Measurements from ENCODE around the gene LYSMD4. TPM values are rescaled to one million over a fixed set of nuclear protein-coding genes. Genes with fewer than 3 reads are reported as not detected.

Gene LYSMD4
- total RNA-seq = 8.7 and 13.7 TPM in 2 replicates

DNA sequence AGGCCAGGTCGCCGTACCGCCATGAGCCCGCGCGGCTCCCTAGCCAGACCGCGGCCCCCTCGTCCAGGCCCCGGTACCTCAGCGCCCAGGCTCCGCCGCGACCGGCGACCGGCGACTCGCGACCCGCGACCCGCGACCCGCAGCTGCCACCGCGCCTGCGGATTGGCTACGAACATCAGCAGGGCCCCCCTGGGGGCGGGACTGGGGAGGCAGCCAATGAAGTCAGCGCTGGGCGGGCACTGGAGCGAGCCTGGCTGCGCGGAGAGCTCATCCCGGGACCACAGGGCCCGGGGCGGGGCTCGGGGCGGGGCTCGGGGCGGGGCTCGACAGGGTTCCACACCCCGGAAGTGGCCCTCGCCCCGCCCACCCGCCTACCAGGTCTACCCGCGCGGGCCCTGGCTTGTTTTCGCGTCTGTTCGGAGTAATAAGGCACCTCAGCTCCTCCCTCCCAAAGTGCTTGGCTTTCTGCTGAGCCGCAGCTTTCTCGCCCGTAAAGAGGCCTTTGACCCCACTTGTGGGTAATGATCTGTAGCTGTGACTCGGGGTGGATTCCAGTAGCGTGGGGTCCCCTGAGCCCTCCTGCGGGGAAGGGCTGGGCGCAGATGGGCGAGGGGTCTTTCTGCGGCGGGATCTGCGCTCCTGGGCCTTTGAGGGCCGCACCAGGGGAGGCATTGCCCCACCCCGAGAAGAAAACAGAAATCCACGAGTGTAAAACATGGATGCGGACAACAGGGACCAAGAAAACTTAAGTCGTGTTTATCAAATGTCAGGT is at the start of gene LYSMD4:
TSS of gene LYSMD4 (minus strand) at position 170 of the 772 bp plus-strand sequence. CDS start 1,438 bp downstream, outside the sequence.

Other genes with a start within 250 kb of the LYSMD4 start
- gene MEF2A, start 167.5 kb downstream of the LYSMD4 start, total RNA-seq = 15.9 and 19.4 TPM in 2 replicates

Data from hair follicular keratinocyte (primary cell).